RPMI8226 (cell line): ENCODE measurements around the gene C14orf39.

Experiments used
- DNase-seq: peaks from one replicate; pipeline ENCODE4 v3.0.0-alpha.2; 2015

Gene C14orf39, protein sequence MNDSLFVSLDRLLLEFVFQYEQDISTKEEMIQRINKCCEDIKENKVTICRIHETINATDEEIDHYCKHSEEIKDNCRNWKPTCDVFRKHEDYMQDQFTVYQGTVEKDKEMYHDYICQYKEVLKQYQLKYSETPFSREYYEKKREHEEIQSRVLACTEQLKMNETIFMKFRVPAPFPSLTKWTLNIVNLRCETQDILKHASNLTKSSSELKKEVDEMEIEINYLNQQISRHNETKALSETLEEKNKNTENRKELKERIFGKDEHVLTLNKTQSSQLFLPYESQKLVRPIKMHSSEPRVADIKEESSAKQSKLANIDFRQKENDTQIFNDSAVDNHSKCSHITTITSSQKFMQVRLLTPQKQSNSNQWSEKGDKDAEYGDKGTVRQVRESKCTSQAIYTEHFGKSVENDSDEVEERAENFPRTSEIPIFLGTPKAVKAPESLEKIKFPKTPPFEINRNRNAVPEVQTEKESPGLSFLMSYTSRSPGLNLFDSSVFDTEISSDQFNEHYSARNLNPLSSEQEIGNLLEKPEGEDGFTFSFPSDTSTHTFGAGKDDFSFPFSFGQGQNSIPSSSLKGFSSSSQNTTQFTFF

DNA sequence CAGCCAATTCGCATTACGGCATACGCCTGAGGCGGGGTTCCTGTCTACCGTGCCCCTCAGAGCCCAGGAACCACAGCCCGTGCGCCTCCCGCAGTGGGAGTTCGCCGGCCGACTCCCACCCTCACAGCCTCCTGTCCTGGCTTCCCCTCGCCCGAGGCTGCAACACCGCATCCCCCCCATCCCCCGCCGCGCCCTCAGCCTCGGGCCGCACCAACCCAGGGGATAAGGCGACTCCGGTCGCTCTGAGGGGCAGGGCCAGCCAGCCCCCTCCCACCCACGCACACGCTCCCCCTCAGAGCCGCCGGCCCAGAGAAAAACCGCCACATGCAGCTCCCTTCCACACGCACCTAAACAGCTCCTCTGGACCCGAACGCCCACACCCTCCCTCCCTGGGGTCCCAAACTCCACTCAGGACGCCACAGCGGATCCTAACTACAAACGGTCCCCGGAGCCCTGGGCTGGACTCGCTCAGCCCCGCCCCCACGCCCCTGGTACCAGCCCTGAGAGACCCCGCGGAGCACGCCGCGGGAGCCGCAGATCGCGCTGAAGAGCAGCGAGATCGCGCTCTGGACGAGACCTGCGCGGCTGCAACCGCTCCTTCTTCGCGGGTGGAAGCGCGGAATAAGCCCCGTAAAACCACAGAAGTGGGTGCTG, at the start of gene C14orf39:
C14orf39 (minus strand) TSS at position 466 of the 654 bp plus-strand sequence. CDS start 985 bp downstream, outside the sequence.
- DNase-seq: no peak

DNA sequence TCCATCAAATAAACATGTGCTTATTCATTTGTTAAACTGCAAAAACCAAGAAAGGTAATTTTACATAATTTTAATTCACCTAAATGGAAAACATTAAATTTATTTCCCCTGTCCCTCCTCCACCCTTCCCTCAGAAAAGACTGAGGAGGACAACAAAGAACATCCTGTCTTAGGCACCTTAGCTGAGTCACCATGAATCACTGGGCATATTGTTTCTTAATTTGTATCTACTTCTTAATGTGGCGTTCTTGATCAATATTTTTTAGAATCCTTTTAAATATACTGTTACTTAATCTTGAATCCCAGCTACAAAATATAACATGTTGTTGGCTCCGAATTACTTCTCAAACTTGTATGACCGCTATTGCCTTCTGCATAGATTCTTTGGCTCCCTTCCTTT, 46.6 kb upstream of the C14orf39 start:
- DNase-seq: no peak

DNA sequence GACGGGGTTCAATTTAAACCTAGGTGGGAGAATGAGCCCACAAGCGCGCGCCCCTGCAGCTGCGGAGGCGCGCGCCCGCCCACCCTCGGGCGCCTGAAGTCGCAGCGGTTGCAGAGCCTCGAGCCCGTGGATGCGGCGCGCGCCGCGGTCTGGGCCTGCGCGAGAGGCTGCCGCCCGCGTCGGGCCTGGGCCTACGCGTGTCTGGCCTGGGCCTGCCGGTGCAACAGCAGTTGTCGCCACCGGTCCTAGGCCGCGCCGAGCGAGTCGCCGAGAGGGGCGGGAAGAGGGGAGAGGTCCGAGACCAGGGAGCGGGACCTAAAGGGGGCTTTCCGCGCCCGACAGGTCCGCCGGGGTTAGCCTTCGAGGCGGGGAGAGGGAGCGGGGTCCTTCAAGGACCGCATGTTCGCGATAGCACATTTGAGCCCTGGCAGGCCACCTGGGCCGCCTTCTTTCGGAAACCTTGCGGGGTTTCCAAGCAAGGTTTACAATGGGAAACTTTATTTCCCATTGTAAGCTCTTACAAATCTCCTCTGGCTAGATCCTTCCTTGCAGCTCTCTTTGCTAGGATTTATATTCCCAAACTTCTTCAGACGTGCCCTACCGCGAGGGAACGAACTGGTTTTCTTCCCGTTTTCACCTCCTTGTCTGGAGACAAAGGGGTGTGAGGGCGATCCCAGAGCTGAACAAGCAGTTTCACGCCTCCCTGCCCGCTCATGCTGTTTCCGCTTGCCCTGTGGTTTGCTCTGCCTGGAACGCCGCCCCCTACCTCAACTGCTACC, 29.8 kb upstream of the C14orf39 start:
- DNase-seq: no peak

DNA sequence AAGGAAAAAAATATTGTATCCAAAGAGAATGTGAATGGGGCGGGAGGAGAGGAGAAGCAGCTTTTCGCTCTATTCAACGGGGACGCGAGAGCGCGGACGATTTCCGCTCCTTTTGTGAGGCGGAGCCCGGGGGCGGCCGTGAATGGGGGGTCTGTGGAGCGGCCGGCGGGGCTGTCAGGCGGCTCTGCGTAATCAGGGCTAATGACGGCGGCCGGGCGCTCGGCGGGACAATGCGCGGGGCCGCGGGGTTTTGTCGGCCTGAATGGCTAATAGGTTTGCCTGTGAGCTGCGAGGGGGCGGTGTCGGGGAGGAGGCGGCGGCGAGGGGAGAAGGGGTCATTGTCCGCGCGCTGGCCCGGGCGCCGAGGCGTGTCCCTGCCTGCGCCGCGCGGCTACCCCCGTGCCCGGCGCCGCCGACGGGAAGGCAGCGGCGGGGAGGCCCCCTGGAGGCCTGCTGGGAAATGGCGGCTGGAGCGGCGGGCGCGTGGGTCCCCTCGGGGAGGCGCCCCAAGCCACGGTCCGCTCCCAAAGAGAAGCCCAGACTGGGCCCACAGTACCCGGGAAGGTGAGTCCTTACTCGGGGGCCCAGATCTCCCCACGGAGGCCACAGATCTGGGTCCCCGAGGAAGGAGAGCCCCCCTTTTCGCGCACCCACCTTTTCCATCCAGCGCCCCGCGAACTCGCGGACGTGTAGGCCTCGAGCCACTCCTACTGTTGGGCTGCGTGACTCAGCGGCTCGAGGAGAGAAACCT, 29.1 kb upstream of the C14orf39 start:
- no peak for DNase-seq

DNA sequence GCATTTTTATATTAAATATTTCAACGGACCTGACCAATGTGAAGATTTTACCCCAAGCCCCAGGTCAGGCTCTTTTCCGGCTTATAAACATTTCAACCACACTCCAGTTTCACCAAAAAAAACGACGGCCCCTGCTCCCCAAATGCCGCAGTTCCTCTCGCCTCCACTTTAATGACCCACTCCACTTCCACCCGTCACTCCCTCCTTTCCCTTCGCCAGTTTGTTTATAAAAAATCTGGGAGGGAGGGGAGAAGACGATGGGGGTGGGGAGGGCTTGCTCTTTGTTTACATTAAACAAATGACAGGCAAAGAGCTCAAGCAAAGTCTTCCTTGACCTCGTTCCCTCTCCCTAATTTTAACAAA, 28.5 kb upstream of the C14orf39 start:
- no peak for DNase-seq

DNA sequence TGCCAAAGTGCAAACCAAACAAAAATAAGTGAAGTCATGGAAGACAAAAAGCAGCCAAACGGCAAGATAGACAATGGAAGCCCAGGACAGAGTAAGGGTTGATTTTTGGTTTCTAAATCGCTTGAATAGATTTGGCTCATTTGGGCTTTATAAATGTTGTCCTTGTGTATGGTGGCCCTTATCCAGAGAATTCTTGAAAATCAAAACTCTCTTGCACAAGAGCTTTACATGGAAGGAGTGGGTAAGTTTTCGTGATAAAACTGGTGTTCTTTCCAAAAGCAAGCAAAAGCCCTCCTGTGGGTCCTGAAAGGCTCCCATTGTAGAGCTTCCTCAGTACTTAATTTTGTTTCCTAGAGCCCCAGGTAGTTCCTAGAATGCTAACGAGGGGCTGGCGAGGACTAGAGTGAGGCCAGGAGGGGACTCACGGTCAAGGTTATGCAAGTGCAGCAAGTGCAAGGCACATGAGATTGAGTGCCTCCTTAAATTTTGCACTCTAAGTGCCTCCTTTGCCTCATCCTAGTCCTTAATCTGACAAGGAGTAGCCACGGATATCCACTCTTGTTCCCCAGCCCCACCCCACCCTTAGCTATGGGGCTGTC, 27.2 kb upstream of the C14orf39 start:
- DNase-seq: no peak

DNA sequence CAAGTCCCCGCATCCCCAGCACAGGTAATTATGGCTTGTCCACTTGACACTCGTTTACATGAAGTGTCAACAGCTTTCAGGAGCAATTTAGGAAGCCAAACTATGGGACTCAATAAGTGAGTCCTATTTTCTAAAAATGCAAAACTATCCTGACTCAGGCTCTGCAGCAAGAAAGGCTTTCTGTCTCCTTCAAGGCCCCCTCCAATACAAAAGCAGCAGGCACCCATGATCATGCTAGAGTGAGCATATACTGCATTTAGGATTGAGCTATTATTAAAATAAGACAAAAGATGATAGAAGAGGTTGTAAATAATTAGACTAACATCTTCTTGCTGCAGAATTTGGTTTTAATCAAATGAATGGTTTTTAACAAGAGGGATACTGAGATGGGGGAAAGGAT, 26.3 kb upstream of the C14orf39 start:
- DNase-seq: no peak

DNA sequence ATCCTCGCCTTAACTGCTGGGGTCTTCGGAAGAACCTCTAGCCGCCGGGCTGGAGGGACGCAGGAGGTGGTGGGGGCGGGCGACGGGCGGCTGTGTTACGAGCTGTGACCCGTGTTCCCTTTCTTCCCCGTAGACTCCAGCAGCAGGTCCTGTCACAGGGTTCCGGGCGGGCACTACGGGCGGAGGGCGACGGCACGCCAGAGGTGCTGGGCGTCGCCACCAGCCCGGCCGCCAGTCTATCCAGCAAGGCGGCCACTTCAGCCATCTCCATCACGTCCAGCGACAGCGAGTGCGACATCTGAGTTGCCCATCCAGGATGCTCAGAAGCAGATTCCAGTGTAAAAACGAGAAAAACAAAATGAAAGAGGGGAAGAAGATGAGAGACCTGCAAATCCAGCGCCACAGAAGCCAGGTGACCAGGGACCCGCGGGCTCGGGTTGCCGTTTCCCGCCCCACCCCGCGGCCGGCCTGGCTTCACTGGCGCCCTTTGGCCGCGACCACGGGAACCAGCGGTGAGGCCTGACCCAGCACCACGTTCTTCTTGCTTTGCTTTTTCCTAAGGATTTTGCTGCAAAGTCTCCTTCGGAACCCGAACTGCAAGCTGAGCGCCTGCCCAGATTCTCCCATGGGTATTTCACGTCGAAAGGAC, 25.2 kb upstream of the C14orf39 start:
- DNase-seq: no peak

DNA sequence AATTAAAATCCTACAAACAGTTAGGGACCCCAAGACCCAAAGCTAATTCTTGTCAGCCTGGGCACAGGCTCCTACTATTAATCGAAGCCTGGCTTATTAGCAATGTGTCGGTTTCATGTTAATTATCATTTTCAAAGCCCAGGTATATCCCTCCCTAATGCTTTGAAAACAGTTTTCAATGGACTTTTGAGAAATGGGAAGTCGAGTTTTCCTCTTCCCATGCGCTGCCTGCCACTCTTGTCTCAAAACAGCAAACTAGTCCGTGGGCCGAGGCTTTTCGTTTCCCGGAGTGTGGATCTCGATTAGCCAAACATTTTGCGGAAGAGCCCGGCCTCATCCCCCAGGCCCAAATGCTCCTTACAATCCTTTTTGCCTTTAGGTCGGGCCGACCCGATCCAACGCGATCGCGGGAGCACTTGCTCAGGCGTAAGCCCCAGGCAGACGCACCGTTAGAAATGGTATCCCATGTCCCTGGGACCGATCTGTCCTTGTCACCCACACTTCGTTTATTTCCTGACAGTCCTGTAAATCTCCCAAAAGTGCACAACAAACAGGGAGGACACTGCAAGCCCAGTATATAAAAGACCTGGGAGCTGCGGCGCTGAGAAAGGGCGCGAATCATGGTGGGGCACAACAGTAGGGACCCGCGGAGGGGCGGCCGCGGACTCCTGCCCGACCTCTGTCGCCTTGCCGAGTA, 24.5 kb upstream of the C14orf39 start:
- DNase-seq: no peak

DNA sequence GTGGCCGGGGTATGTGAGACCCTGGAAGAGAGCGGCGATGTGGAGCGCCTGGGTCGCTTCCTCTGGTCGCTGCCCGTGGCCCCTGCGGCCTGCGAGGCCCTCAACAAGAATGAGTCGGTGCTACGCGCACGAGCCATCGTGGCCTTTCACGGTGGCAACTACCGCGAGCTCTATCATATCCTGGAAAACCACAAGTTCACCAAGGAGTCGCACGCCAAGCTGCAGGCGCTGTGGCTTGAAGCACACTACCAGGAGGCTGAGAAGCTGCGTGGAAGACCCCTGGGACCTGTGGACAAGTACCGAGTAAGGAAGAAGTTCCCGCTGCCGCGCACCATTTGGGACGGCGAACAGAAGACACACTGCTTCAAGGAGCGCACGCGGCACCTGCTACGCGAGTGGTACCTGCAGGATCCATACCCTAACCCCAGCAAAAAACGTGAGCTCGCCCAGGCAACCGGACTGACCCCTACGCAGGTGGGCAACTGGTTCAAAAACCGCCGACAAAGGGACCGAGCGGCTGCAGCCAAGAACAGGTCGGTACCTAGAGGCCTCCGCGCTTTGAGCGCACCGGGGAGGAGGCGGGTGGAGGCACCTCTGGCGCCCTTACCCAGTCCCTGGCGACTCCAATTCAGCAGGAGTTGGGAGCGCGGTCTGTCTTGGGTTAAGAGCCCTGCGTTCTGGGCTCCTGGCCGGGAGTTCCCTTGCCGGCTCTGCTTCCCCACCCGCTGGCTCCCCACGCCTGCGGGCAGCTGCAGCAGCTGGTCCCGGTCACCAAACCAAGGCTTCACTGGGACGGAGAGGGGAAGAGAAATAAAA, 23.8 kb upstream of the C14orf39 start:
- no peak for DNase-seq

DNA sequence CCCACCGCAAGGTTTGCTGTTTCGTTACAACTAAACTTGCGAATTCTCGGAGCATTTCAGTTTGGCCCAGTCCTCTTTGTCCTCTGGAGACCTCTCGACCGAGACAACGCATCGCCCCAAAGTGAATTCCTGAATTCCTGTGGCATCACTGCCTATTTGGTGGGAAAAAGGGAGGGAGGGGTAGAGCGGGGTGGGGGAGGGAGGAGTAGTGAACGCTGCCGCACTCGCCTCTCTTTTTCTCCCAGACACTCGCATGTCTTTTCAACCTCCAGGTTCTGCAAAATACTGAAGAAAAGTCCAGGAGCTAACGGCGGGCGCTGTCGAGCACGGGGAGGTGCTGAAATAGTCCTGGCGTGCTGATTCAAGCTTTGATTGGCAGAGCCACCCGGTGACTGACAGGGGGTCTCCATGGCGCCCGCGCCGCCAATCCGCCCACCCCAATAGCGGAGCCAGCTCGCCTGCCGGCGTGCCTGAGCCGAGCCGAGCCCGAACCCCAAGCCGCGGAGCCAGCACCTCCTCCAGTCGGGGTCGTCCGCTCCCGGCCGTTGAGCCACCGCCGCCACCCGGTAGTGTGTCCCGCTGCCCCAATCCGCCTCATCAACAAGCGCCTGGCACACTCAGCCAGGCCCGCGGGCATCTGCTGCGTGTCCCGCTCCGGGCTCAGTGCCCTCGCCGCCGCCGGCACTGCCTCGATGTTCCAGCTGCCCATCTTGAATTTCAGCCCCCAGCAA, 23.0 kb upstream of the C14orf39 start, which contains the start of gene SIX6:
SIX6 (plus strand) TSS at position 440 of the 731 bp plus-strand sequence; CDS start at position 693, 253 bp downstream.
- no peak for DNase-seq

DNA sequence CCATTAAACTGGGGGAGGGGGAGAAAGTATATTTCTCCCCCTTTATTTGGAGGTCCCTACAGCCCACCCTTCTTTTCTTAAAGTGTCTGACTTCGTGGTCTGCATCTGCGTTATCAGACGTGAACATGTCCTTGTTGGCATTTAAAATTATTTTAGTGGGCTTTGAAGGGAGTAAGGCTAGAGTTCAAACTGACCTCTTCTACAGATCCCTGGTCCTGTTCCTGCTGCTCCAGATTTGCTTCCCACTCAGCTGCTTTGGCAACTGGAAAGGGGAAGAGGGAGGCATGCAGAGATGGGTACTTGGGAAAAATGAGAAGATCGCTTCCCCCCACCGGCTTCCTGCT, 22.5 kb upstream of the C14orf39 start:
- DNase-seq: no peak

DNA sequence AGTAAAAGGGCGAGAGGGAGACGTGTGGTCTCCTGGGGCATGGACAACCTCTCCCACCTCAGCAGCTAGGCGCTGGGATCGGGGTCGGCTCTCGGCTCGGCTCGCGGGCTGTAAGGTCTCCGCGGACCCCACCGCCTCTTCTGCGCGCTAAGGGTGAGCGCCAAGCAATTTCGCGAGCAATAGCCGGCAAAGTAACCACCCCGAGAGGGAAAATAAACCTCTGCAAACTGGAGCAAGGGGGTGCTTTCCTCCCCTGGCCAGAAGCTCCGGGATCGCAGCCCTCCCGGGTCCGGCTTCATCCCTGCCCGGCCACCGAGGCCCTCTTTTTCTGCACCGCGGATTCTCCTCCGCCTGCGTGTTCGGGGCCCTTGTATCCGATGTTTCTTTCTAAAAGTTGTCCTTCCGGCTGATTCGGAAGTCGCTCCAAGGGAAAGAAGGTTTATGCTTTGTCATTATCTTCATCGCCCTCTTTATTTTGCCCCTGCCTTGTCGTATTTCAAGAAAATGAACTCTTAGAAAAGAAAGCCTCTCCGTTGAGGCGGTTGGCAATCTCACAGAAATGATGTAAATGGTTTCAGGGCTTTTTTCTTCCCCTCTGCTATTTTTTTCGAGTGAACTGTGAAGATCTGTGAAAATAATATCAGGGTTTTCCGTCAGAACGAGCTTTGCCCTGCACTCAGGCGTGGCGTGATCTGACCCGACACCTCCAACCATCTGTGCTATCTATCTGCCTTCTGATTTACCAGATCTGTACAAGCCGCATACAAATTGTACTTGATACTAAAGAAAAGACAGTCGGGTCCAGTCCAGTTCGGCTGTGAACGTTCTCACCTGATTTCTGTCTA, 21.3 kb upstream of the C14orf39 start:
- DNase-seq: no peak

DNA sequence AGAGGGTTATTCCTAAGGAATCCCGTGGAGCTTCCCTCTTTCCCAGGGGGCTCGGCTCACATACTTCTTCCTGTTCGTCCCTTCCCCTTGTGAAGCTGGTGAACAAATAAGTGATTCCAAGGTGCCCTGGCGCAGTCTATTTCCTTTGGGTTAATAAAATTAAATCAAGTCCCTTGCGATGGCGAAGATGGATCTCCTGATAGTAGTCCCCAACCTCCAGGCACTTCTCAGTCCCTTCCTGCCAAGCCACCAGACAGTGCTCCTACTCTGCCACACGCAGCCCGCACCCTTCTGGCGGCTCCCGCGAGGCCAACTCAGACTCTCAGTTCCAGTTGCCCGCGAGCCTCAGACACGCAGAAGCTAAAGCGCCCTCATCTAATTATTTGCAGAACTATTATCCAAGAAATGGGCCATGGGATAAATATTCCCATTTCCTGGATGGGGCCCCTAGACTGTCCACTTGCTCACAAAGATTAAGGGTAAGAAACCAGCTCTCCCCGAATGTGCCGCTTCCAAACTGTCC, 20.7 kb upstream of the C14orf39 start:
- no peak for DNase-seq

DNA sequence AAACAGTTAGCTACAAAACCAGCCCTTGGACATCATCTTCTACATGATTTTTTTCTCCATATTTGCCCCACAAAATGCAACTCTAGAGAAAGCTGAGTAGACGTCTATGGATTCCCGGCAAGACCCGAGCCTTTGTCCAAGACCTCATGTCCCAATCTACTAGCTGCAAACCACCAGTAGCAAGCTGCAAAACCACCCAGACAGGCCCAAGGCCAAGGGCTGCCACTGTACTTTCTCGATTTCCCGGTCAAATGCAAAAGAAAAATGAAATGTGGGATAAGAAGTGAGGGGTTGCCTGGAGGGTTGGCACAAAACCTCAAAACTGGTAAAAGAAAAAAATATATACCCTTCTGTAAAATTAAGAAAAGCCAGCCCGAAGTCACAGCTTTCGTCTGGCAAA, 20.1 kb upstream of the C14orf39 start:
- no peak for DNase-seq

DNA sequence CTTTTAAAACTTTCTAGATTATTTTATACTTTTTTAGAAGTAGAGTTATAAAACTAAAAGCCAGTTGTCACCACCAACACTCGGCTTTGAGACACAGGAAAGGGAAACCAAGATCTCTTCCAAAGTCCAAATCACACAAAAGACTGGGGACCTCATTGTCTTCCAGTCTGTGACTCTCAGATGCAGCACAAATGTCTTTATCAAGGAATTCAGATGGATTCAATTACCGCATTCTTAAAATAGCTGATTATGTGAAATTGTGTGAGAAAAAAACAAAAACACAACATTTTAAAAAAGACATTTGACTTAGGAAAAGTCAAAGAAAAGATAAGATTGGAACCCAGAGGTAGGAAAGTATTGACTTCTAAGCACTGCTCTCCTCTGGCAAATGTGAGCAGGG, 19.6 kb upstream of the C14orf39 start:
- DNase-seq: no peak

DNA sequence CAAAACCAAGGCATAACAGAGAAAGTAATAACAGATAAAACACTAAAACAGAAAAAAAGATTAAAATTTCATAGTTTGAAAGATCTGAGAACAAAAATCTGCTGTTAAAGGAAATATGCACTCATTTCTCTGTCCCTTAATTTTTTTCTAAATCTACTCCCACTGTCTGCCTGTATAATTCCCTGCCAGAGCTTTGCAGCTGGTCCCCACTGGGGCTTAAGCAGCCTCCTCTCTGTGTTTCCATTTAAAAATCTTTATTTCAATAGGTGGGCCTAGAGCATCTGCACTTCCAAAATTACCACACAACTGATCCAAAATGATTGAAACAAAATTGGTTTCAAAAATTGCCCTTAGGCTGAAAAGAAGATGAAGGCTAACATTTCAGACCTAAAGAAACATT, 16.7 kb upstream of the C14orf39 start:
- DNase-seq: no peak

DNA sequence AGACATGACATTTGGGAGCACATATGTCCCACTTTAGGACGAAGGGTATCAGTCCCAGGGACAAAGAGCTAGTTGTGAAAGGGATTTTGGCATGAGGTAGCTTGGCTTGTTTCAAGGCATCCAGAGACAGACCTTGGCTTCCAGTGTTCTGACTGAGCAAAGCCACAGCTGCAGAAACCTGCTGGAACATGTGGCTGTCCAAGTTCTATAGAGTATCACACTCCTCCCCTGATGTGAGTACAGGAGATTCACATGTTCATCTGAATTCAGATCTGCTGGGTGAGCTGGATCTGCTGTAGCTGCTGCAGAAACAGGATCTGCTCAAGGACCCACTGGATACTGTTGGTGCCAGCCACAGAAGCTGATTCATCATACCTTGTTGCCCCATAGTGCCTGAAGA, 10.1 kb upstream of the C14orf39 start:
- no peak for DNase-seq
